Neutrophil (primary cell): ENCODE results near the gene ADORA3.
"Not testable (repeated sequence)": the region's sequence is repeated elsewhere in the genome, so short reads cannot be mapped to it uniquely, and the experiment has no call there.

ENCODE experiments used
- H3K27ac ChIP-seq: fragments of 200-600 bp; sonication (generic); 2 replicates; pipeline ENCODE4 v1.5.1; 2016; ENCODE audit warnings: mild to moderate bottlenecking, moderate library complexity
- H3K27me3 ChIP-seq: fragments of 200-600 bp; sonication (generic); 2 replicates; pipeline ENCODE4 v1.6.0; 2016; ENCODE audit warnings: mild to moderate bottlenecking
- H3K36me3 ChIP-seq: fragments of 200-600 bp; sonication (generic); 2 replicates; pipeline ENCODE4 v1.5.1; 2017
- H3K4me1 ChIP-seq, 2 experiments: fragments of 200-600 bp in 1 of 2; sonication (generic) in 1 of 2; 1 replicate in 1 of 2; 2 replicates in 1 of 2; pipeline versions ENCODE4 v1.5.1 to v1.6.1; 2013 to 2016; ENCODE audit warnings: low read depth in 1 of 2, low read length in 1 of 2, mild to moderate bottlenecking in 1 of 2, moderate library complexity in 1 of 2; ENCODE audit not compliant: control insufficient read depth in 1 of 2, insufficient read depth in 1 of 2
- H3K4me3 ChIP-seq, 2 experiments: fragments of 200-600 bp in 1 of 2; sonication (generic) in 1 of 2; 1 replicate in 1 of 2; 2 replicates in 1 of 2; pipeline ENCODE4 v1.5.1; 2013 to 2016; ENCODE audit warnings: low read depth in 1 of 2, low read length in 1 of 2, mild to moderate bottlenecking in 1 of 2, moderate library complexity in 1 of 2
- H3K9me3 ChIP-seq: fragments of 200-600 bp; sonication (generic); 2 replicates; pipeline ENCODE4 v1.5.1; 2016
- TF ChIP-seq, protein P1 (sequence below): fragments of 200-600 bp; sonication (generic); IDR thresholded peaks from 2 replicates; pipeline ENCODE4 v1.5.1; 2016; ENCODE audit warnings: antibody characterized with exemption

ADORA3 gene

DNA sequence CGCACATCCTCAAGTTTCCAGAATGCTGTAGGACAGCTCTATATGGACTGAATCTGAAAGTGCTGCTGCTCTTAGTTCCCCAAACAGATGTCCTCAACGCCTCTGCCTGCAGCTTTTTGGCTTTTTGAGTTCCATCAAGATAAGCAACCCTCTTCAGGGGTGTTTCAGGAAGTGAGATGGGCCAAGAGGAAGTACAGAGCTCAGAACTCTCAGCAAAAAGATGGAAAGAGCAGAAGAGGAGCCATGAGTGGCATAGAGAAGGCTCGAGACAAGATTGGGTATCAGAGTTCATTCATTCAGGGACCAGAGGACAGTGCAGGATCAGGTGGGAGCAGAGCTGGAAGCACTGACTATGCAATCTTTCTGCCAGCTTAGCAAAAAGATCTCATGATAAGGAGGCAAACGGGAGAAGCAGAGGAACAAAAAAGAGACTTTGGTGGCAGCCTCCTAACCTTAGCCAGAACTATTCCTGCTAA, at the start of gene ADORA3, which contains the start of gene TMIGD3:
Gene ADORA3 (minus strand): TSS at position 49 of the 476 bp plus-strand sequence. CDS start 279 bp downstream, outside the sequence.
Gene TMIGD3 (minus strand): TSS at position 49 of the 476 bp plus-strand sequence. CDS start 279 bp downstream, outside the sequence.
- H3K27ac ChIP-seq: peak within 1 kb of the TSS; percentile 100
- H3K4me1 ChIP-seq: peaks cover 58 to 61% of the 10 kb centered on the region in 2 experiments
- H3K36me3 ChIP-seq: no peaks in the 10 kb centered on the region
- TF ChIP-seq, protein P1, sequence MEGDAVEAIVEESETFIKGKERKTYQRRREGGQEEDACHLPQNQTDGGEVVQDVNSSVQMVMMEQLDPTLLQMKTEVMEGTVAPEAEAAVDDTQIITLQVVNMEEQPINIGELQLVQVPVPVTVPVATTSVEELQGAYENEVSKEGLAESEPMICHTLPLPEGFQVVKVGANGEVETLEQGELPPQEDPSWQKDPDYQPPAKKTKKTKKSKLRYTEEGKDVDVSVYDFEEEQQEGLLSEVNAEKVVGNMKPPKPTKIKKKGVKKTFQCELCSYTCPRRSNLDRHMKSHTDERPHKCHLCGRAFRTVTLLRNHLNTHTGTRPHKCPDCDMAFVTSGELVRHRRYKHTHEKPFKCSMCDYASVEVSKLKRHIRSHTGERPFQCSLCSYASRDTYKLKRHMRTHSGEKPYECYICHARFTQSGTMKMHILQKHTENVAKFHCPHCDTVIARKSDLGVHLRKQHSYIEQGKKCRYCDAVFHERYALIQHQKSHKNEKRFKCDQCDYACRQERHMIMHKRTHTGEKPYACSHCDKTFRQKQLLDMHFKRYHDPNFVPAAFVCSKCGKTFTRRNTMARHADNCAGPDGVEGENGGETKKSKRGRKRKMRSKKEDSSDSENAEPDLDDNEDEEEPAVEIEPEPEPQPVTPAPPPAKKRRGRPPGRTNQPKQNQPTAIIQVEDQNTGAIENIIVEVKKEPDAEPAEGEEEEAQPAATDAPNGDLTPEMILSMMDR: no peak
- peak within 1 kb of the TSS; percentile 12 to 63 for H3K4me3 ChIP-seq
- no peaks in the 10 kb centered on the region for H3K9me3 ChIP-seq
- no peaks in the 10 kb centered on the region for H3K27me3 ChIP-seq

DNA sequence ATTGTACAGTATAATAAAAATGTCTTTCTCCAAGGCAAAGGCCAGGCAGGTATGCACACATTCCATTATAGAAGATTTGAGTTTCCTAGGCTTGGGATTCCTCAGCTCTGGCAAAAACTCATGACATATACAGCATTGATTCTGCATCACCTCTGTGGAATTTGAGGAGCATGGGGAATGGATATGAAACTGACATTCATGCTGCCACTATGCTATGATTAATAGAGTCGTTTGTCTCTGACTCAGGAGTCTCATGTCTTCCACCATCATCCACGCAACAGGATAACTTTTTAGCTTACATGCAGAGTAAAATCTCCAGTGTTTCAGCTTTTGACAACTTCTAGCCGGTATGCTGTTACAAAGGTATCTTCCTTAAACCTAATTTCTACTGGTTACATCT, 49.8 kb upstream of the ADORA3 start:
- Histone ChIP-seq H3K4me1 (no peaks in the 10 kb centered on the region), H3K36me3 (no peaks in the 10 kb centered on the region), H3K27me3 (no peaks in the 10 kb centered on the region), H3K4me3 (no peak overlapping the region), H3K27ac (no peak overlapping the region), H3K9me3 (no peaks in the 10 kb centered on the region)
- TF ChIP-seq, protein P1: no peak

DNA sequence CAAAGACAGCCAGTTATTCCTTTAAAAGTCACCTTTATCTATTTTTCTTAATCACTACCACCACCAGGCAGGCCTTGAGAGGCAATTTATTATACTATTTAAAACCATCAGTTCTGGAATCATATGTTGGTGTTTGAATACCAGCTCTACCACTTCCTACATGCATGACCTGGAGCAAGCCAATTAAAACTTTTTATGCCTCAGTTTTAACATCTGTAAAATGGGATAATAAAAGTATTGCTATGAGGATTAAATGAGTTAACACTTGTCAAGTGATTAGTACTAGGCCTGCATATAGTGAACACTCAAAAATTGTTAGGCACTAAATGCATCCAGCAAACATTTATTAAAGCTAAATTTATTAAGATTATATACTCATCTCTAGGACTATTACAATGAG, 49.2 kb upstream of the ADORA3 start:
- TF ChIP-seq, protein P1: no peak
- H3K27ac ChIP-seq: no peak overlapping the region

DNA sequence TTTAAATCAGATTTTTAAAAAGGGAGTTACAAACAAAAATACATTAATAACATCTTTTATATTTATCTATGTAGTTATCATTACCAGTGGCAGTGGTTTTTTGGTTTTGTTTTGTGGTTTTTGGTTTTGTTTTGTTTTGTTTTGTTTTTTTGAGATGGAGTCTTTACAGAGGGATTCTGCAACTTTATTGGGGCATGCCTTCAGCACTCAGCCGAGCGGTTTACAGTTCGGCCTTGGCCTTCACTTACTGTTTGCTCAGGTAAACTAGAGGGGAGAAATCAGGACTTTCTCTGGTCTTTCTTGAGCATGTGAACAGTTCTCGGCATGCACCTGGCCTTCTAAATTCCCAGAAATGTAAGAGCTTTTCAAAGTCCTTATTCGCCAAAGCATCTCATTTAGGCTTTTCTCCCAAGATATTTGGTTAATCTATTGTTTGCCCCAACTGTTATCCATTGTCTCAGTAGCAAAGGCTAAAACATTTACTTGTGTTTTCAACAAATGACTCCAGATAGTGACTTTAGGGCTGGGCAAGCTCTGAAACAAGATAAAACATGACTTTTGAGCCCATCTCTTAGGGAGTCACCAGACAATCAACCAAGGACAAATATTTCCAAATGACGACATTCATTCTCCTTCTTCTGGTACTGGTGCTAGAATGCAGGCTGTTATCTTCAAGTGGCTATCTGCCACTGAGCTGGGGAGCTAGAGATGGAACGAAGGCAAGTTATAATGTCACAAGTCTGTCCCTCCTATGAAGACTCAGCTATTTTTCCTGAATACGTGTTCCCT, 48.4 kb upstream of the ADORA3 start:
- H3K36me3 ChIP-seq: no peaks in the 10 kb centered on the region
- no peak overlapping the region for H3K27ac ChIP-seq
- no peaks in the 10 kb centered on the region for H3K9me3 ChIP-seq
- H3K4me1 ChIP-seq: no peaks in the 10 kb centered on the region
- TF ChIP-seq, protein P1: no peak
- H3K27me3 ChIP-seq: no peaks in the 10 kb centered on the region
- H3K4me3 ChIP-seq: no peak overlapping the region

More for the DNA sequence above, 49.2 kb upstream of the ADORA3 start:
- Histone ChIP-seq H3K36me3 (no peaks in the 10 kb centered on the region), H3K4me1 (no peaks in the 10 kb centered on the region), H3K9me3 (no peaks in the 10 kb centered on the region), H3K4me3 (no peak overlapping the region), H3K27me3 (no peaks in the 10 kb centered on the region)

DNA sequence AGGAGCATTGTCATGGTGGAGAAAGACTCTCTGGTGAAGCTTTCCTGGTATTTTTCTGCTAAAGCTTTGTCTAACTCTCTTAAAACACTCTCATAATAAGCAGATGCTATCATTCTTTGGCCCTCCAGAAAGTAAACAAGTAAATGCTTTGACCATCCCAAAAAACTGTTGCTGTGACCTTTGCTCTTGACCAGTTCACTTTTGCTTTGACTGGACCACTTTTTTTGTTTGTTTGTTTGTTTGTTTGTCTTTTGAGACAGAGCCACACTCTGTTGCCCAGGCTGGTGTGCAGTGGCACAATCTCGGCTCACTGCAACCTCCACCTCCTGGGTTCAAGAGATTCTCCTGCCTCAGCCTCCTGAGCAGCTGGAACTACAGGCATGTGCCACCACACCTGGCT, 44.4 kb upstream of the ADORA3 start:
- H3K4me1 ChIP-seq, H3K36me3 ChIP-seq, H3K27me3 ChIP-seq, H3K27ac ChIP-seq, H3K9me3 ChIP-seq, H3K4me3 ChIP-seq: not testable (repeated sequence)

DNA sequence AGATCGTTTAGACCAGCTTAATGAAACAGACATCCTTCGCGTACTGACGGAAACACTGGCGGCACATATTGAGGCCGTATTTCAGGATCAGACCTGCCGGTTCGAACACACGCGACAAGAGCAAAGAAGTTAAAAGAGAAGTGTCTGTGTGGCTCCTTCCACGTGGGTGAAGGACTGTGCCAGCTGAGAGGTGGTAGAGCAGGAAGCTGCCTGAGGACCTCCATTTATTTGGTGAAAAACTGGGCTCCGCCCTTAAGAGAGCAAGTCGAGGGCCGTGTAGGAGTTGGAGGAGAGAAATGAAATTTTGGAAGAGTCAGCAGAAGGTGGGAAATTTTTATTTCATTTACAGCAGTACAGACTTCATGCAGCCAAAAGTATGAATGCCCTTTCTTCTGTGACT, 38.8 kb upstream of the ADORA3 start:
- Histone ChIP-seq H3K27ac (no peak overlapping the region), H3K4me3 (no peak overlapping the region), H3K4me1 (no peaks in the 10 kb centered on the region), H3K27me3 (peaks cover 6% of the 10 kb centered on the region), H3K9me3 (no peaks in the 10 kb centered on the region), H3K36me3 (no peaks in the 10 kb centered on the region)
- TF ChIP-seq, protein P1: no peak
